Measurements from ENCODE around the gene MTURN.

The MTURN gene

DNA sequence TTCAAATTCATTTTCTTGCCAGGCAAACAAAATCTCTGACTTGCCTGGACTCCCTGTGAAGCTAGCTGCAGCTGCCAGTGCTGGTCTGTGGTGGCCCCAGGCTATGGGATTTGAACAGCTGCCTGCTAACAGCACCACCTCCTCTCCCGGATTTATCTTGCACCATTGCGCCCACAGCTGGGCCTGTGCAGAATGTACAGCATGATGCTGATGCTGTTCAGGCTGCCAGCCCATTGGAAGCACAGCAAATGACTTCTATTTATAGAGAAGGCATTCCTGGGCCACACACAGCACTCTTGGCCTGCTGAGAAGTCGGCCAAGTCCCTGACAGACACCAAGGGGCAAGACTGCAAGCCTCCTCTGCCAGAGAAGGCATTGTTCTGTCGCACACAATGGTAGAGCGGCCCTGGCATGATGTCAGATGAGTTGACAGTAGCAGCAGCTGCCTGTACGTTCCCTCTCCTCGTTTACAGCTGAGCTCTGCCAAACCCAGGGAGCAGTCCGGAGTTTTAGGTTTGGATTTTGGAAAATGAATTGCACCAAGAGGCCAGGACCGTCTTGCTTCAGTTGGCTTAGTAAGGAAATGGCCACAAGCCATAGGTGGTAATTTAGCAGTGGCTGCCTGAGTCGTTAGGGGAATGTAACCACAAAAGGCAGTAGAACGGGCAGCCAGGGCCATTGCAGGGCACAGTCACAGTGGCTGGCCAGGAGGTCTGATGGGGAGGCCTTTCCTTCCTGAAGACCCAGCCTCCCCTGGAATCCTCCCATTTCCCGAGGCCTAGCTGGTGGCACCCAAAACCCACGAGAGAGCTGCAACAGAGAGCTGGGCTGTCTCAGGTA lies 38.5 kb downstream of the MTURN start:
- TF ChIP-seq RARB (CRISPR knock-in tag; IDR thresholded peaks at IDR 0.05) (no peak), ZC3H10 (CRISPR knock-in tag; IDR thresholded peaks at IDR 0.05) (no peak), TCF4 (CRISPR knock-in tag; IDR thresholded peaks at IDR 0.05; ENCODE audit: borderline replicate concordance) (peak; percentile 70; the same call in 1 of the 2 replicates)
- TF ChIP-seq, protein P1, sequence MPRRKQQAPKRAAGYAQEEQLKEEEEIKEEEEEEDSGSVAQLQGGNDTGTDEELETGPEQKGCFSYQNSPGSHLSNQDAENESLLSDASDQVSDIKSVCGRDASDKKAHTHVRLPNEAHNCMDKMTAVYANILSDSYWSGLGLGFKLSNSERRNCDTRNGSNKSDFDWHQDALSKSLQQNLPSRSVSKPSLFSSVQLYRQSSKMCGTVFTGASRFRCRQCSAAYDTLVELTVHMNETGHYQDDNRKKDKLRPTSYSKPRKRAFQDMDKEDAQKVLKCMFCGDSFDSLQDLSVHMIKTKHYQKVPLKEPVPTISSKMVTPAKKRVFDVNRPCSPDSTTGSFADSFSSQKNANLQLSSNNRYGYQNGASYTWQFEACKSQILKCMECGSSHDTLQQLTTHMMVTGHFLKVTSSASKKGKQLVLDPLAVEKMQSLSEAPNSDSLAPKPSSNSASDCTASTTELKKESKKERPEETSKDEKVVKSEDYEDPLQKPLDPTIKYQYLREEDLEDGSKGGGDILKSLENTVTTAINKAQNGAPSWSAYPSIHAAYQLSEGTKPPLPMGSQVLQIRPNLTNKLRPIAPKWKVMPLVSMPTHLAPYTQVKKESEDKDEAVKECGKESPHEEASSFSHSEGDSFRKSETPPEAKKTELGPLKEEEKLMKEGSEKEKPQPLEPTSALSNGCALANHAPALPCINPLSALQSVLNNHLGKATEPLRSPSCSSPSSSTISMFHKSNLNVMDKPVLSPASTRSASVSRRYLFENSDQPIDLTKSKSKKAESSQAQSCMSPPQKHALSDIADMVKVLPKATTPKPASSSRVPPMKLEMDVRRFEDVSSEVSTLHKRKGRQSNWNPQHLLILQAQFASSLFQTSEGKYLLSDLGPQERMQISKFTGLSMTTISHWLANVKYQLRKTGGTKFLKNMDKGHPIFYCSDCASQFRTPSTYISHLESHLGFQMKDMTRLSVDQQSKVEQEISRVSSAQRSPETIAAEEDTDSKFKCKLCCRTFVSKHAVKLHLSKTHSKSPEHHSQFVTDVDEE (CRISPR knock-in tag; IDR thresholded peaks at IDR 0.05): 0 out of 2 replicates have a peak, but pooled peaks have one; percentile 50
- peak; percentile 82 for ATAC-seq

DNA sequence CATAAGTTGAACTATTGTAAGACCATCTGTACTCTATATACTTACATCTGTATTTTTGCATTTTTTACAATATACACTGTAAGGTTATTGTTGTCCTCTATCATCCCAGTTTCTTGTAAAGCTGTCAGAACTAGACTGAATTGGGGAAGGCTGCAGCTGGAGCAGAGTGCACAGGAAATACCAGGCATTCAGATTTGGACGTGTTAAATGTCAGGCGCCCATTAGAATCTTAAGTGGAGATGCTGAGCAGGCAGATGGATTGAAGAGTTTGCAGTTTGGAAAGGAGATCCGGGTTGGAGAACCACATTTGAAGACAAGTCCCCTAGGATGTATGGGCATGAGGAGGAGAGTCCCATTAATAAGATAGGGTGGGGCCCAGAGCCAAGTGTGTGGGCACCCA lies 40.4 kb downstream of the MTURN start:
- TF ChIP-seq CSDC2 (CRISPR knock-in tag; IDR thresholded peaks at IDR 0.05) (no peak), TOX (CRISPR knock-in tag; IDR thresholded peaks at IDR 0.05; ENCODE audit: borderline replicate concordance) (no peak), ZC3H10 (CRISPR knock-in tag; IDR thresholded peaks at IDR 0.05) (no peak), GLIS3 (CRISPR knock-in tag; IDR thresholded peaks at IDR 0.05) (no peak), TCF4 (CRISPR knock-in tag; IDR thresholded peaks at IDR 0.05; ENCODE audit: borderline replicate concordance) (no peak), BACH2 (CRISPR knock-in tag; IDR thresholded peaks at IDR 0.05; ENCODE audit: borderline replicate concordance) (no peak), ZFP3 (CRISPR knock-in tag; IDR thresholded peaks at IDR 0.05) (no peak), ARNTL (CRISPR knock-in tag; IDR thresholded peaks at IDR 0.05; ENCODE audit: borderline replicate concordance, low read depth) (no peak)
- TF ChIP-seq, protein P2, sequence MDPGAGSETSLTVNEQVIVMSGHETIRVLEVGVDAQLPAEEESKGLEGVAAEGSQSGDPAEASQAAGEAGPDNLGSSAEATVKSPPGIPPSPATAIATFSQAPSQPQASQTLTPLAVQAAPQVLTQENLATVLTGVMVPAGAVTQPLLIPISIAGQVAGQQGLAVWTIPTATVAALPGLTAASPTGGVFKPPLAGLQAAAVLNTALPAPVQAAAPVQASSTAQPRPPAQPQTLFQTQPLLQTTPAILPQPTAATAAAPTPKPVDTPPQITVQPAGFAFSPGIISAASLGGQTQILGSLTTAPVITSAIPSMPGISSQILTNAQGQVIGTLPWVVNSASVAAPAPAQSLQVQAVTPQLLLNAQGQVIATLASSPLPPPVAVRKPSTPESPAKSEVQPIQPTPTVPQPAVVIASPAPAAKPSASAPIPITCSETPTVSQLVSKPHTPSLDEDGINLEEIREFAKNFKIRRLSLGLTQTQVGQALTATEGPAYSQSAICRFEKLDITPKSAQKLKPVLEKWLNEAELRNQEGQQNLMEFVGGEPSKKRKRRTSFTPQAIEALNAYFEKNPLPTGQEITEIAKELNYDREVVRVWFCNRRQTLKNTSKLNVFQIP (CRISPR knock-in tag; IDR thresholded peaks at IDR 0.05; ENCODE audit: borderline replicate concordance, low read depth): no peak
- TF ChIP-seq, protein P1 (CRISPR knock-in tag; IDR thresholded peaks at IDR 0.05): no peak
- ATAC-seq: no peak

DNA sequence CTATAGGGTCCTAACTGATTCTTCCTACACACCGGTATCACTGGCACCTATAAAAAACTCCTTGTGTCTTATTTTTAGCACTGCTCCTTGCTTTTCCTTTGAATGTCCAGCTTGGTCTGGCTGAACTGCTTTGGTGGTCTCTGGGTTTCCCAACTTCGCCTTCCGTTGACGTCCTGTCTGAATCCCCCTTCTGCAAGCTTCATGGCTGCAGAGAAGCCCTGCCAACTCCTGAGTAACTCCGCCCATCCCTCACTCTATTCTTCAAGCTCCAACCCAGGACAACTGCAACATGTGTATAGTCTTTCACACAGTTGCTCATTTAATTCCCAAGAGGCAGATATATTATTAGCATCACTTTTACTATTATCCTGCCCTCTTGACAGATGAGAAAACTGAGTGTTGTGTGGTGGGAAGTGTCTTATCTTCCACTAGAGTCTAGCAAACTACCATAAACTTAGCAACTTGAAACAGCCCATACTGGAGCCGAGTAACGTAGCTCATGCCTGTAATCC lies 40.9 kb downstream of the MTURN start:
- TF ChIP-seq ISL1 (CRISPR knock-in tag; IDR thresholded peaks at IDR 0.05): no peak
- TF ChIP-seq, protein P3, sequence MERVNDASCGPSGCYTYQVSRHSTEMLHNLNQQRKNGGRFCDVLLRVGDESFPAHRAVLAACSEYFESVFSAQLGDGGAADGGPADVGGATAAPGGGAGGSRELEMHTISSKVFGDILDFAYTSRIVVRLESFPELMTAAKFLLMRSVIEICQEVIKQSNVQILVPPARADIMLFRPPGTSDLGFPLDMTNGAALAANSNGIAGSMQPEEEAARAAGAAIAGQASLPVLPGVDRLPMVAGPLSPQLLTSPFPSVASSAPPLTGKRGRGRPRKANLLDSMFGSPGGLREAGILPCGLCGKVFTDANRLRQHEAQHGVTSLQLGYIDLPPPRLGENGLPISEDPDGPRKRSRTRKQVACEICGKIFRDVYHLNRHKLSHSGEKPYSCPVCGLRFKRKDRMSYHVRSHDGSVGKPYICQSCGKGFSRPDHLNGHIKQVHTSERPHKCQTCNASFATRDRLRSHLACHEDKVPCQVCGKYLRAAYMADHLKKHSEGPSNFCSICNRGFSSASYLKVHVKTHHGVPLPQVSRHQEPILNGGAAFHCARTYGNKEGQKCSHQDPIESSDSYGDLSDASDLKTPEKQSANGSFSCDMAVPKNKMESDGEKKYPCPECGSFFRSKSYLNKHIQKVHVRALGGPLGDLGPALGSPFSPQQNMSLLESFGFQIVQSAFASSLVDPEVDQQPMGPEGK (CRISPR knock-in tag; IDR thresholded peaks at IDR 0.05; ENCODE audit: borderline replicate concordance): no peak
- TF ChIP-seq ZC3H10 (CRISPR knock-in tag; IDR thresholded peaks at IDR 0.05): no peak
- no peak for TF ChIP-seq BACH2 (CRISPR knock-in tag; IDR thresholded peaks at IDR 0.05; ENCODE audit: borderline replicate concordance)
- ATAC-seq: no peak

DNA sequence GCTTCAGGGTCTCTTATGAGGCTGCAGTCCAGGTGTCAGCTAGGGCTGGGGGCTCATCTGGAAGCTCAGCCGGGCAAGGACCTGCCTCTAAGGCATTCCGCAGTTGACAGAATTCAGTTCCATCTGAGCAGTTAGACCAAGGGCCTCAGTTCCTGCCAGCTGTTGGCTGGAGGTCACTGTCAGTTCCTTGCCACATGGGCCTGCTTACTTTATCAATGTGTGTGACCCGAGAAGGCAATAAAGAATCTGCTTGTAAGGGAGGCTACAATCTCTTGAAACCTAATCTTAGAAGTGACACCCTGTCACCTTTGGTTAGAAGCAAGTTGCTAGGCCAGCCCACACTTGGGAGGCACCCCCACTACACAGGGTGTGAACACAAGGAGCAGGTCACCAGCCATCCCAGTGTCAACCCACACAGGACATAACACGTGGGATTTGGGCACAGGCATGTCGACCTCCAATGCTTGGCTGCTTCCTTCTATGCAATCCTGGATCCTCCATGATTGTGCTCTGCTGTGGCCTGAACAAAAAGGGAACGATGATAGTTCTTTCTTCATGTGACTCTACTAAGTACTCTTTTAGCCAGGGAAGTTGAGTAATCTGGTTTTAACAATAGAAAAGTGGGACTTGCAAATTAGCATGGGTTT lies 41.8 kb downstream of the MTURN start:
- no peak for ATAC-seq
- TF ChIP-seq, protein P4, sequence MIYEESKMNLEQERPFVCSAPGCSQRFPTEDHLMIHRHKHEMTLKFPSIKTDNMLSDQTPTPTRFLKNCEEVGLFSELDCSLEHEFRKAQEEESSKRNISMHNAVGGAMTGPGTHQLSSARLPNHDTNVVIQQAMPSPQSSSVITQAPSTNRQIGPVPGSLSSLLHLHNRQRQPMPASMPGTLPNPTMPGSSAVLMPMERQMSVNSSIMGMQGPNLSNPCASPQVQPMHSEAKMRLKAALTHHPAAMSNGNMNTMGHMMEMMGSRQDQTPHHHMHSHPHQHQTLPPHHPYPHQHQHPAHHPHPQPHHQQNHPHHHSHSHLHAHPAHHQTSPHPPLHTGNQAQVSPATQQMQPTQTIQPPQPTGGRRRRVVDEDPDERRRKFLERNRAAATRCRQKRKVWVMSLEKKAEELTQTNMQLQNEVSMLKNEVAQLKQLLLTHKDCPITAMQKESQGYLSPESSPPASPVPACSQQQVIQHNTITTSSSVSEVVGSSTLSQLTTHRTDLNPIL (CRISPR knock-in tag; IDR thresholded peaks at IDR 0.05; ENCODE audit: low read depth): no peak
- TF ChIP-seq ZNF8 (CRISPR knock-in tag; IDR thresholded peaks at IDR 0.05) (no peak), TCF4 (CRISPR knock-in tag; IDR thresholded peaks at IDR 0.05; ENCODE audit: borderline replicate concordance) (no peak), ESRRG (CRISPR knock-in tag; IDR thresholded peaks at IDR 0.05) (no peak), ZNF70 (CRISPR knock-in tag; IDR thresholded peaks at IDR 0.05) (no peak), GLIS3 (CRISPR knock-in tag; IDR thresholded peaks at IDR 0.05) (no peak), BACH2 (CRISPR knock-in tag; IDR thresholded peaks at IDR 0.05; ENCODE audit: borderline replicate concordance) (no peak), OSR1 (CRISPR knock-in tag; IDR thresholded peaks at IDR 0.05) (no peak), RARB (CRISPR knock-in tag; IDR thresholded peaks at IDR 0.05) (no peak), ARNTL (CRISPR knock-in tag; IDR thresholded peaks at IDR 0.05; ENCODE audit: borderline replicate concordance, low read depth) (no peak), ZNF565 (CRISPR knock-in tag; conservative IDR thresholded peaks at IDR 0.05; ENCODE audit: low read depth) (no peak), ISL1 (CRISPR knock-in tag; IDR thresholded peaks at IDR 0.05) (no peak), ZFP30 (CRISPR knock-in tag; IDR thresholded peaks at IDR 0.05) (no peak), SNAI2 (CRISPR knock-in tag; IDR thresholded peaks at IDR 0.05) (no peak), PPARA (CRISPR knock-in tag; IDR thresholded peaks at IDR 0.05; ENCODE audit: borderline replicate concordance) (no peak)
